Measurements from ENCODE around the gene INSM1.
"Not testable (repeated sequence)": the region's sequence is repeated elsewhere in the genome, so short reads cannot be mapped to it uniquely, and the experiment has no call there.

The INSM1 gene

GRCh38 chr20:20344476-20344875 is 23.4 kb upstream of the INSM1 start:
- Histone ChIP-seq H3K9me3 (no peaks in the 10 kb centered on the region), H3K36me3 (no peaks in the 10 kb centered on the region), H3K4me1 (peaks cover 6% of the 10 kb centered on the region; the same call in 1 of the 2 replicates), H3K4me3 (ENCODE audit: low read depth, low read length) (no peak overlapping the region), H3K27me3 (peaks cover 13% of the 10 kb centered on the region; the same call in 1 of the 2 replicates)
- TF ChIP-seq CTCF (IDR thresholded peaks at IDR 0.05; ENCODE audit: low read depth, low read length): no peak
- DNase-seq: no peak

GRCh38 chr20:20353576-20353975 is 14.3 kb upstream of the INSM1 start:
- Histone ChIP-seq H3K4me3 (ENCODE audit: low read depth, low read length) (no peak overlapping the region), H3K36me3 (no peaks in the 10 kb centered on the region), H3K4me1 (no peaks in the 10 kb centered on the region), H3K9me3 (no peaks in the 10 kb centered on the region; the same call in none of the 2 replicates), H3K27me3 (no peaks in the 10 kb centered on the region; the same call in 1 of the 2 replicates)
- no peak for TF ChIP-seq CTCF (IDR thresholded peaks at IDR 0.05; ENCODE audit: low read depth, low read length)
- DNase-seq: no peak

GRCh38 chr20:20355503-20355902 is 12.4 kb upstream of the INSM1 start:
- H3K4me1 ChIP-seq; DNase-seq; H3K4me3 ChIP-seq (ENCODE audit: low read depth, low read length); H3K36me3 ChIP-seq; H3K27me3 ChIP-seq; H3K9me3 ChIP-seq: not testable (repeated sequence)

GRCh38 chr20:20358801-20359200 is 9.1 kb upstream of the INSM1 start:
- Histone ChIP-seq H3K9me3 (no peaks in the 10 kb centered on the region; the same call in 1 of the 2 replicates), H3K4me1 (peaks cover 11% of the 10 kb centered on the region), H3K4me3 (ENCODE audit: low read depth, low read length) (no peak overlapping the region), H3K27me3 (no peaks in the 10 kb centered on the region), H3K36me3 (no peaks in the 10 kb centered on the region)
- no peak for DNase-seq
- no peak for TF ChIP-seq CTCF (IDR thresholded peaks at IDR 0.05; ENCODE audit: low read depth, low read length)

GRCh38 chr20:20359628-20360027 is 8.3 kb upstream of the INSM1 start:
- TF ChIP-seq CTCF (IDR thresholded peaks at IDR 0.05; ENCODE audit: low read depth, low read length): no peak
- Histone ChIP-seq H3K9me3 (peaks cover 2% of the 10 kb centered on the region; the same call in 1 of the 2 replicates), H3K4me1 (peaks cover 11% of the 10 kb centered on the region), H3K27me3 (no peaks in the 10 kb centered on the region), H3K4me3 (ENCODE audit: low read depth, low read length) (no peak overlapping the region), H3K36me3 (no peaks in the 10 kb centered on the region)
- no peak for DNase-seq

- Histone ChIP-seq H3K27me3 (no peaks in the 10 kb centered on the region), H3K4me3 (ENCODE audit: low read depth, low read length) (no peak overlapping the region)
Observed at GRCh38 chr20:20360464-20360863, 7.4 kb upstream of the INSM1 start.

More at GRCh38 chr20:20360464-20360863, 7.4 kb upstream of the INSM1 start:
- DNase-seq: peak; percentile 66
- Histone ChIP-seq H3K4me1 (peaks cover 11% of the 10 kb centered on the region), H3K36me3 (no peaks in the 10 kb centered on the region), H3K9me3 (peaks cover 2% of the 10 kb centered on the region; the same call in 1 of the 2 replicates)
- TF ChIP-seq CTCF (IDR thresholded peaks at IDR 0.05; ENCODE audit: low read depth, low read length): peak; percentile 97

Measured in BE2C (cell line).